GM12892 (cell line): ENCODE results near the gene AP3S2.

ENCODE experiments used
- POLR2A ChIP-seq: IDR thresholded peaks from 2 replicates; pipeline ENCODE4 v1.6.1; 2011; ENCODE audit warnings: low read depth, low read length, control low read depth
- POLR2AphosphoS5 ChIP-seq: IDR thresholded peaks from 2 replicates; pipeline ENCODE4 v1.6.1; 2011; ENCODE audit warnings: low read depth, low read length, control low read depth

- TF ChIP-seq POLR2A = no peak
- TF ChIP-seq POLR2AphosphoS5 = no peak
Observed at GRCh38 chr15:89813381-89814111, 80.2 kb downstream of the AP3S2 start.
